B cell (primary cell): ENCODE results near the gene EXD2.

Experiments
- CTCF ChIP-seq: fragments of 200-600 bp; IDR thresholded peaks from one replicate; pipeline ENCODE4 v1.8.0; 2022; ENCODE audit warnings: antibody characterized with exemption, mild to moderate bottlenecking
- EZH2 ChIP-seq: IDR thresholded peaks from 2 replicates; pipeline ENCODE4 v1.6.1; 2012; ENCODE audit warnings: borderline replicate concordance, low read depth, mild to moderate bottlenecking, moderate library complexity, low read length; ENCODE audit not compliant: insufficient read depth, poor library complexity, severe bottlenecking

GRCh38 chr14:69234106-69234505 is 42.8 kb downstream of the EXD2 start:
- TF ChIP-seq CTCF (no peak), EZH2 (no peak)
